Activated CD8-positive, alpha-beta T cell treated with anti-CD3 and anti-CD28 coated beads for 36 hours (primary cell): ENCODE data around the gene PLXNB2. TPM values are rescaled to one million over a fixed set of nuclear protein-coding genes. Genes with fewer than 3 reads are reported as not detected.

Experiments used
- ATAC-seq: fragments of 200-7000 bp; cut with Tn5 transposase; one replicate; pipeline ENCODE4 v1.10.0; 2021; ENCODE audit warnings: mild to moderate bottlenecking, moderate library complexity
- CTCF ChIA-PET: fragments of 350-600 bp; sonication (Branson Sonifier 250); formaldehyde crosslinking; loops from one replicate; lab custom pipeline; 2021; ENCODE audit warnings: antibody characterized with exemption; lab: Charles Lee
- POLR2A ChIA-PET: fragments of 350-600 bp; sonication (Branson Sonifier 250); formaldehyde crosslinking; loops from one replicate; lab custom pipeline; 2021; ENCODE audit warnings: antibody characterized with exemption; lab: Charles Lee
- DNase-seq: peaks from one replicate; pipeline ENCODE4 v3.0.0-alpha.2; 2020
- H3K27ac Mint-ChIP-seq: one replicate; pipeline ENCODE4 v1.8.0; 2021; ENCODE audit warnings: mild to moderate bottlenecking, mixed read lengths
- H3K27me3 Mint-ChIP-seq: one replicate; pipeline ENCODE4 v1.8.0; 2021; ENCODE audit warnings: mixed read lengths
- H3K36me3 Mint-ChIP-seq: one replicate; pipeline ENCODE4 v1.8.0; 2021; ENCODE audit warnings: low read depth, mixed read lengths
- H3K4me1 Mint-ChIP-seq: one replicate; pipeline ENCODE4 v1.8.0; 2021; ENCODE audit warnings: low read depth, mixed read lengths
- H3K4me3 Mint-ChIP-seq: one replicate; pipeline ENCODE4 v1.8.0; 2021; ENCODE audit warnings: mild to moderate bottlenecking, moderate library complexity, mixed read lengths
- H3K9me3 Mint-ChIP-seq: one replicate; pipeline ENCODE4 v1.8.0; 2021; ENCODE audit warnings: mixed read lengths
- CTCF ChIP-seq: fragments of 200-600 bp; IDR thresholded peaks from one replicate; pipeline ENCODE4 v1.8.0; 2022; ENCODE audit warnings: antibody characterized with exemption, mild to moderate bottlenecking
- intact Hi-C: fragments of 100-400 bp; cut with micrococcal nuclease; formaldehyde crosslinking; loops from one replicate; pipeline ENCODE4 v1.10.0; 2022
- total RNA-seq, 2 experiments: library from RNA; stranded (reverse); gene quantifications; one replicate each; pipeline ENCODE4 v1.2.3, GENCODE V29; 2021

The PLXNB2 gene
- total RNA-seq, 2 experiments from 2014 or later: 22.1 to 26.4 TPM

- Mint-ChIP-seq H3K9me3 (no peaks in the 10 kb centered on the region), H3K27me3 (no peaks in the 10 kb centered on the region), H3K27ac (no peak overlapping the region), H3K36me3 (peaks cover 22% of the 10 kb centered on the region), H3K4me3 (no peak overlapping the region), H3K4me1 (no peaks in the 10 kb centered on the region)
- DNase-seq (no peak), ATAC-seq (no peak)
- no peak for TF ChIP-seq CTCF
- intact Hi-C loops: no loop called here
- POLR2A ChIA-PET: interaction anchor here (1.1 kb wide), 1 partner anchor 13 kb away, joined by 3 read pairs; no protein-coding TSS in a partner anchor
- CTCF ChIA-PET: interaction anchor here (2.1 kb wide), 1 partner anchor 17 kb away, joined by 4 read pairs; the partner anchor contains the start of gene TUBGCP6
These were observed 80.6 kb downstream of the PLXNB2 start for GRCh38 chr22:50226875-50227165.

GRCh38 chr22:50226063-50226874 lies 81.2 kb downstream of the PLXNB2 start:
- TF ChIP-seq CTCF: no peak
- no peak for DNase-seq
- ATAC-seq: no peak
- CTCF ChIA-PET: no interaction called here
- Mint-ChIP-seq H3K4me1 (no peaks in the 10 kb centered on the region), H3K27ac (no peak overlapping the region), H3K27me3 (no peaks in the 10 kb centered on the region), H3K4me3 (no peak overlapping the region), H3K9me3 (no peaks in the 10 kb centered on the region), H3K36me3 (peaks cover 22% of the 10 kb centered on the region)
- intact Hi-C loops: no loop called here
- POLR2A ChIA-PET: interaction anchor here (1.1 kb wide), 1 partner anchor 14 kb away, joined by 3 read pairs; no protein-coding TSS in a partner anchor

GRCh38 chr22:50225200-50225969 lies 82.1 kb downstream of the PLXNB2 start:
- POLR2A ChIA-PET: interaction anchor here (1.1 kb wide), 1 partner anchor 14 kb away, joined by 3 read pairs; no protein-coding TSS in a partner anchor
- Mint-ChIP-seq H3K27me3 (no peaks in the 10 kb centered on the region), H3K9me3 (no peaks in the 10 kb centered on the region), H3K36me3 (peaks cover 27% of the 10 kb centered on the region), H3K4me1 (no peaks in the 10 kb centered on the region), H3K4me3 (no peak overlapping the region), H3K27ac (no peak overlapping the region)
- ATAC-seq (no peak), DNase-seq (no peak)
- CTCF ChIA-PET: no interaction called here
- intact Hi-C loops: no loop called here
- TF ChIP-seq CTCF: no peak

Other genes with a start within 250 kb of the PLXNB2 start
- gene TTLL8, start 249.3 kb downstream of the PLXNB2 start, total RNA-seq: not detected
- gene MLC1, start 222.2 kb downstream of the PLXNB2 start, total RNA-seq: 1 to 10 TPM; 1.3 to 1.5 TPM
- gene MOV10L1, start 217.6 kb downstream of the PLXNB2 start, total RNA-seq: under 1 TPM in 1 of 2 experiments, not detected in 1; 0.34 TPM
- gene PANX2, start 136.9 kb downstream of the PLXNB2 start, total RNA-seq: 1 to 10 TPM; 3.3 to 3.9 TPM
- gene TRABD, start 121.7 kb downstream of the PLXNB2 start, total RNA-seq: 100 to 1,000 TPM; 110 to 114 TPM
- gene SELENOO, start 106.6 kb downstream of the PLXNB2 start, total RNA-seq: 10 to 100 TPM; 24.0 to 25.5 TPM
- 10 to 100 TPM; 44.8 to 47.2 TPM for gene TUBGCP6, start 62.6 kb downstream of the PLXNB2 start, total RNA-seq
- 10 to 100 TPM; 43.0 to 44.3 TPM for gene HDAC10, start 56.4 kb downstream of the PLXNB2 start, total RNA-seq
- gene MAPK12, start 46.0 kb downstream of the PLXNB2 start, total RNA-seq: 1 to 10 TPM; 7.9 to 9.2 TPM
- gene MAPK11, start 37.3 kb downstream of the PLXNB2 start, total RNA-seq: 1 to 10 TPM; 5.9 to 6.2 TPM
- 1 to 10 TPM; 4.6 to 5.3 TPM for gene DENND6B, start 19.4 kb upstream of the PLXNB2 start, total RNA-seq
- 10 to 100 TPM; 44.2 to 44.3 TPM for gene PPP6R2, start 35.7 kb upstream of the PLXNB2 start, total RNA-seq
- gene SBF1, start 167.4 kb upstream of the PLXNB2 start, total RNA-seq: 100 to 1,000 TPM; 120 TPM
- gene ADM2, start 173.9 kb upstream of the PLXNB2 start, total RNA-seq: 1 to 10 TPM; 5.5 to 6.8 TPM
- gene MIOX, start 179.2 kb upstream of the PLXNB2 start, total RNA-seq: under 1 TPM in 1 of 2 experiments, not detected in 1; 0.29 TPM
- gene LMF2, start 200.1 kb upstream of the PLXNB2 start, total RNA-seq: 10 to 100 TPM; 48.0 to 48.8 TPM
- 100 to 1,000 TPM; 121 to 126 TPM for gene NCAPH2, start 200.6 kb upstream of the PLXNB2 start, total RNA-seq
- gene SCO2, start 218.0 kb upstream of the PLXNB2 start, total RNA-seq: 1 to 10 TPM in 1 of 2 experiments, not detected in 1; 2.7 TPM
- 10 to 100 TPM; 24.2 to 24.7 TPM for gene TYMP, start 222.4 kb upstream of the PLXNB2 start, total RNA-seq
- 1 to 10 TPM; 5.8 to 6.8 TPM for gene KLHDC7B, start 238.3 kb upstream of the PLXNB2 start, total RNA-seq